ENCODE measurements around the gene SRBD1. TPM values are rescaled to one million over a fixed set of nuclear protein-coding genes. Genes with fewer than 3 reads are reported as not detected.

The SRBD1 gene
- total and polyA plus RNA-seq, 8 donors, result 13.4 to 20.0 (median 17.6) TPM

DNA sequence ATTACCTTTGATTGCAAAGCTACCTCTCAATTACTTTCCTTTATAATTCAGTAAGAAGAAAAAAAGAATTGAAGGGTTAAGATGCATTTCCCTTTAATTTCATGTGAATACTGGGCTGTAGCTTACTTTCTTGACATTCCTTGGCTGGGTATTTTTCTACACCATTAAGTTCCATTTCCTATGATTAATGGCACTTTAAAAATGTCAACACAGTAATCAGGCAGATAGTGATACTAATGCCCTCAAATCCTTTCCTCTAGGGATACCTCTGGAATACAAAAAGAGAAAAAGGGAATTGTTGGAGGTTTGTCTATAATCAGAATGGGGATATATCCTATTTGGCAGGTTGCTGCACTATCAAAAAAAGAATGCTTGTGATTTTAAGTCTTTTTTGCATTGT is 216.9 kb downstream of the SRBD1 start:
- H3K9me3 ChIP-seq, result no peaks in the 10 kb centered on the region
- H3K36me3 ChIP-seq, result peaks cover 0 to 11% of the 10 kb centered on the region in 2 donors
- H3K4me1 ChIP-seq, result no peaks in the 10 kb centered on the region
- H3K4me3 ChIP-seq, result no peak overlapping the region
- intact Hi-C loops (cut with DNase I), result no loop called here
- TF ChIP-seq, protein P1, sequence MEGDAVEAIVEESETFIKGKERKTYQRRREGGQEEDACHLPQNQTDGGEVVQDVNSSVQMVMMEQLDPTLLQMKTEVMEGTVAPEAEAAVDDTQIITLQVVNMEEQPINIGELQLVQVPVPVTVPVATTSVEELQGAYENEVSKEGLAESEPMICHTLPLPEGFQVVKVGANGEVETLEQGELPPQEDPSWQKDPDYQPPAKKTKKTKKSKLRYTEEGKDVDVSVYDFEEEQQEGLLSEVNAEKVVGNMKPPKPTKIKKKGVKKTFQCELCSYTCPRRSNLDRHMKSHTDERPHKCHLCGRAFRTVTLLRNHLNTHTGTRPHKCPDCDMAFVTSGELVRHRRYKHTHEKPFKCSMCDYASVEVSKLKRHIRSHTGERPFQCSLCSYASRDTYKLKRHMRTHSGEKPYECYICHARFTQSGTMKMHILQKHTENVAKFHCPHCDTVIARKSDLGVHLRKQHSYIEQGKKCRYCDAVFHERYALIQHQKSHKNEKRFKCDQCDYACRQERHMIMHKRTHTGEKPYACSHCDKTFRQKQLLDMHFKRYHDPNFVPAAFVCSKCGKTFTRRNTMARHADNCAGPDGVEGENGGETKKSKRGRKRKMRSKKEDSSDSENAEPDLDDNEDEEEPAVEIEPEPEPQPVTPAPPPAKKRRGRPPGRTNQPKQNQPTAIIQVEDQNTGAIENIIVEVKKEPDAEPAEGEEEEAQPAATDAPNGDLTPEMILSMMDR (IDR thresholded peaks at IDR 0.05), result no peak
- H3K27ac ChIP-seq, result no peak overlapping the region
- no peaks in the 10 kb centered on the region for H3K27me3 ChIP-seq
- ATAC-seq (no peak), DNase-seq (no peak)

DNA sequence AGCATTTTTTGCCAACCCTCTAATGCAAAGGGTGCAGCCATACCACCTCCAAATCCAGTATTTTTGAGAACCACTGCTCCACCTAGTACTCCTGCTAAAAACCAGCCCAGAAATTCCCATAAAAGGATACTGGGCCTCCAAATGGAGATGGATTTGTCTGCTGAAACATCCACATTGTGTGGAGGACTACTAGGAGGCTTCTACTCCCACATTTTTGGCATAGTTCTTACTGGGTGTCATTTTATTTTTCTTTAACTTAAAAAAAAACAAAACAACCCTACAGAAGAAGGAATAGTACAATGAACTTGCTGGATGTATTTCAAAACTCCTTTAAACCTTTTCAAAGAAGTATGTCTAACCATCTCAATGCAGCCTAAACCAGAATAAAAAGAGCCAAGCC is 219.2 kb downstream of the SRBD1 start:
- Histone ChIP-seq H3K27ac (no peak overlapping the region), H3K9me3 (no peaks in the 10 kb centered on the region), H3K27me3 (no peaks in the 10 kb centered on the region), H3K4me3 (no peak overlapping the region), H3K4me1 (no peaks in the 10 kb centered on the region), H3K36me3 (peaks cover 0 to 20% of the 10 kb centered on the region in 2 donors)
- TF ChIP-seq, protein P1 (IDR thresholded peaks at IDR 0.05), result no peak
- ATAC-seq (no peak), DNase-seq (no peak)
- intact Hi-C loops (cut with DNase I), result no loop called here

- no peaks in the 10 kb centered on the region for H3K4me1 ChIP-seq
- no peaks in the 10 kb centered on the region for H3K9me3 ChIP-seq
- ATAC-seq (no peak), DNase-seq (no peak)
- no peaks in the 10 kb centered on the region for H3K27me3 ChIP-seq
- peaks cover 0 to 20% of the 10 kb centered on the region in 2 donors for H3K36me3 ChIP-seq
- intact Hi-C loops (cut with DNase I), result no loop called here
- no peak overlapping the region for H3K27ac ChIP-seq
- TF ChIP-seq, protein P1 (IDR thresholded peaks at IDR 0.05), result no peak
- H3K4me3 ChIP-seq, result no peak overlapping the region
Observed at GRCh38 chr2:45390861-45391260, 220.2 kb downstream of the SRBD1 start.

DNA sequence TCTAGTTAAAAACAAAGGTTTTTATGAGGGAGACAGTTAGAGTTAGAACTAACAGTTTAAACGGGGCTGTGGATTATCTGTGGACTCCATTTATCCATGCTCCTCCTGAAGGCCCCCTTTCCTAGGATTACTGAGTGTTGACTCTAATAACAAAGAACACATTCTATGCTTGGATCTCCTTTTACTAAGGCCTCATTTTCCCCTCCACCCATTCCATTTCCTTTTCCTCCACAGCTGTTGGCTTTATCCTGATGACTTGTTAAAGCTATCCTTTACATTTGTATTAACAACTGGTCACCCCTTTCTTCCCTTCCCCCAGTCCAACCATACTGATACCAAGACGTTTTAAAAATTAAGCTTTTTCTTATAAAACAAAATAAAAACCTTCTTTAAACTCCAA is 220.6 kb downstream of the SRBD1 start:
- intact Hi-C loops (cut with DNase I), result no loop called here
- no peaks in the 10 kb centered on the region for H3K4me1 ChIP-seq
- peaks cover 0 to 20% of the 10 kb centered on the region in 2 donors for H3K36me3 ChIP-seq
- no peaks in the 10 kb centered on the region for H3K9me3 ChIP-seq
- H3K4me3 ChIP-seq, result no peak overlapping the region
- DNase-seq (no peak), ATAC-seq (no peak)
- no peaks in the 10 kb centered on the region for H3K27me3 ChIP-seq
- no peak overlapping the region for H3K27ac ChIP-seq
- TF ChIP-seq, protein P1 (IDR thresholded peaks at IDR 0.05), result no peak

DNA sequence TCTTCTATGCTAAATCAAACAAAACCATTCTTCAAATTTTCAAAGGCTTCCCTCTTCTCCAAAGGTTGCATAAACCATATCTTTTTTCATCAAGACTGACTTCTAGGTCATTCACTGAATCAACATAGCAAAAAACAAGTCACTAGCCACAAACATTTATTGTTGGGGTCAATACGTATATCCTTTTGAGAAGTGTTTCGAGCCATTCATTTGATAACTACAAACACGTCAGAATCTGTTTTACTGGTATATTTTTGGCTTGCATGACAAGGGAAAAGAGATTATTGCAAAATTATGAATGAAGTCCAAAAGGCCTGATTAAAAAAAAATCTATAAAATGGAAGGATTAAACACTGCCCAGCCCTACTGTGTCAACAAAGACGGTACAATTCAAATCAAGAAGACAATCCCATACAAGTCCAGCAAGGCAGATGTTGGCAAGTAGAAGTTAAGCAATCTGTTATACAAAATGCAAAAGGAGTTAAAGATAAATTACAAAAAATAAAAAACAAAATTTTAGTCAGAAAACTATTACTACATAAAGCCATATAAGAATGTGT is 222.4 kb downstream of the SRBD1 start:
- no peak overlapping the region for H3K27ac ChIP-seq
- peaks cover 0 to 20% of the 10 kb centered on the region in 2 donors for H3K36me3 ChIP-seq
- no peak overlapping the region for H3K4me3 ChIP-seq
- no peaks in the 10 kb centered on the region for H3K4me1 ChIP-seq
- TF ChIP-seq, protein P1 (IDR thresholded peaks at IDR 0.05), result no peak
- DNase-seq, result no peak
- no peaks in the 10 kb centered on the region for H3K27me3 ChIP-seq
- no peak for ATAC-seq
- intact Hi-C loops (cut with DNase I), result no loop called here
- no peaks in the 10 kb centered on the region for H3K9me3 ChIP-seq

All from left lung (tissue), 10 donors.